GM21447 (cell line): Measurements from ENCODE around the gene GPR55.
A peak's percentile ranks its signal among the peaks of the same experiment; 100 is the strongest.

ENCODE experiments used
- ATAC-seq: cut with Tn5 transposase; IDR thresholded peaks from one replicate; pipeline ENCODE4 v1.9.1; 2021; ENCODE audit not compliant: unreplicated experiment

Gene GPR55

DNA sequence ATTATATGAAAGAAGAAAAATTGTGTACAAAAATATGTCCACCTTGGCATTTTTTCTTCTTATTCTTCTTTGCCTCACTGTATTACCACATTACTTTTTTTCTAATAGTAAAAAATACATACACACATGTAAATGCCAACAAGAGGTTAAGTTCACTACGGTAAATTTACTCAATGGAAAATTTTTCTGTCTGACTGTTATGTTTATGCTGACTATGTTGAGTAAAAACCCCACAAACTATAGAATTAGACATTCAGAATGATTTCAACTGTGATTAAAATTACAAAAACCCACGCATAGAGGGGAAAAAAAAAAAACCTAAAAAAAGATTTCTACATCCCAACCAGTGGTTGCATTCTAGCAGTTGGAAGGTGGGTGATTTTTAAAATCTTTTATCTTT lies 5.4 kb downstream of the GPR55 start:
- ATAC-seq = no peak

- no peak for ATAC-seq
These were observed 5.8 kb downstream of the GPR55 start for GRCh38 chr2:230919240-230919639.

- no peak for ATAC-seq
These were observed 8.8 kb downstream of the GPR55 start for GRCh38 chr2:230916218-230916617.

DNA sequence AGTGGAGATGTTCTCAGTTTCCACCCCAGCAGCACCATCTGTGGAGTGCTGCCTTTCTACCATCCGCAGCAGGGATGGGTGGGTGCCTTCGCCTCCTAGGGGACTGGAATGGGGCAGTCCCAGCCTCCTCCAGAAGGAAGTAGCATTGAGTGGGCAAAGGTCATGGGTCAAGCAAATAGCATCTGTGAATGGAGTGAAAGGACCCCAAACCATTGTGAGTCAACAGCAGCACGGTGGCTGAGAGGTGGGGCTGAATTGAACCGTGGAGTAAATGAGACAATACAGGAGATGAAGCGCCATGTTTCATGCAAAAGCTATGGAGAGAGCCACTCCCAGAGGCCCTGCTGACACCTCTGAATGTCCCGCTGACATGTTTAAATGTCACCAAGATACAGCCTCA lies 9.7 kb downstream of the GPR55 start:
- no peak for ATAC-seq

DNA sequence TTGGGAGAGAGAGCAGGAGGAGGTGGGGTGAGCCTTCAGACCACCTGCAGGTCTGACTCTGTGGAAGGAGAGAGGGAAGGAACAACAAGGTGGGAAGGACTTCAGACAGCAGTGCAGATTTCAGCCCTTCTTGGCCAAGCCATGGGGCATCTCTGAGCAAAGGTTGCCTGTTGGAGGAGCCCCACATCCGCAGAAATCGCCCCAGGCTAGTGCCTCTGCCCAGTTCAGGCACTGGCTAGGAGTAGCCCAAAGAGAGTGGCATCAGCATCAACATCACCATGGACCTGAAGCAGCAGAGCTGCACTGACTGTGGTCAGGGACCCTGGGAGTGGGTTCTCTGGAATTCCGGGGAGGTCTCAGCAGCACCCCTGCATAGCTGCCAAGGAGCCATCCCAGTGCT lies 10.2 kb downstream of the GPR55 start:
- no peak for ATAC-seq

GRCh38 chr2:230913406-230914143 lies 11.5 kb downstream of the GPR55 start:
- ATAC-seq = peak; percentile 64

DNA sequence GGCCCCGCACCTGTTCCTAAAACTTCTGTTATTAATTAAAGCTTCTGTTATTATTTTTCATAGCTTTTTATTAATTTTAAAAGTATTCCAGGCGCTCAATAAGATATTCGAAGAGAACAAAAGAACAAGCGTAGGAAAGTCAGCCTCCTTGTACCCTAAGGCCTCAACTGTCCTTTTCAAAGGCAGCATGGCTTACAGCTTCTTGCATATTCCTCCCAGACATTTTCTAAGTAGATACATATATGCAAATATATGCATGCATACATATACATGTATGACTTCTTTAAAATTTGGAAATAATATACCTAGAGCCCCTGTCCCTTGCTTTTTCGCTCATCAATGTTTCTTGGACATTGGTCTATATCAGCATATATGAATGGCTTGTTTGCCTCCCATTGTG lies 12.3 kb downstream of the GPR55 start:
- no peak for ATAC-seq

- no peak for ATAC-seq
These were observed 13.0 kb downstream of the GPR55 start for GRCh38 chr2:230912046-230912445.

GRCh38 chr2:230910546-230911177 lies 14.4 kb downstream of the GPR55 start:
- ATAC-seq = no peak

- ATAC-seq = no peak
These were observed 15.0 kb downstream of the GPR55 start for GRCh38 chr2:230909841-230910545.

DNA sequence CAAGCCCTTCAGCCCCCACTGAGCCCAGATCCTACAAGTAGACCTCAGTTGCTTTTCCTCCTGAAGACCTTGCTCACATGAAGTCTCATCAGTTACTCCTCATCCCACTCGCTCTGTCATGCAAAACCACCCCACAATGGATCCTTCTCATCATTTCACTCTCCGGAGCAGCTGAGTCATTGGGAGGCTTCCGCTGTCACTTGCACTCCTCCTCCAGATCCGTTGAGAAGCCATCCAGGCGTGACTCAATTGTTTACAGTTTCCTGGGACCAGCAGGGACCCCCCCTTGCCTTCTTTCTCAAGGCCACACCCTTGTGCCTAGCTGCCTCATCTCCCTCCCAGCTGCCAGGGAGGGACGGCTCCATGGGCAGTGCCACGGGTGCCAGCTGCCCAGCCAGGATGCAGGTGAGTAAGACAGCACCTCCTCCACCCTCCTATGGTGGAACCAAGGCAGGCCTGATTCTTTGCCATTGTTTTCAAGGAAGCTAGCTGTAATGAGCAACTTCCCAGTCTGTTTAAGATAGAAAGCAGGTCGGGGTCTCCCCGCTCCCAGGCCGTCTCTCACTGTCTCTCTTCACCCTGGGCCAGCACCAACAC lies 16.3 kb downstream of the GPR55 start:
- no peak for ATAC-seq

DNA sequence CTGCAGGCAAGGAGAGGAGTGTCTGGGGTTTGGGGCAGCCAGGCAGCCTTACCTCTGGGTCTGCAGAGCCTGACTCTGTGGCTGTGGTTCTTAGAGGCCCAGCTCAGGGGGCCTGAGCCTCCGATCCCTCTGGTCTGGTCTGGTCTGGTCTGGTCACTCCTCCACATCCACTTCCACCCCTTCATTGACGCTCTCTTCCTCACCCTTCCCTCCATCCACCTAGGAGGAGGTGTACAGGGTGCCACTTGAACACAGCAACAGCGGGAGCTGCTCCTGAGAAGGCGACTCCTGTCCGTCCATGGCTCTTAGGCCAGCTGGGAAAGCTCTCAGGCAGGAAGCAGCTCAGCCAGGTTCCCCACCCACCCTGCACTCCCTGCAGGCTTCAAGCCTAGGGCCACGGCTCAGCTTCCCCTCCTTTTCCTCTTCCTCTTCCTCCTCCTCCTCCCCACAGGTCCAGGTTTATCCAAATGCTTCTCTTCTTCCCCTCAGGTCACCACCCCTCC lies 16.9 kb downstream of the GPR55 start:
- ATAC-seq = no peak

GRCh38 chr2:230907361-230908091 lies 17.5 kb downstream of the GPR55 start:
- no peak for ATAC-seq

DNA sequence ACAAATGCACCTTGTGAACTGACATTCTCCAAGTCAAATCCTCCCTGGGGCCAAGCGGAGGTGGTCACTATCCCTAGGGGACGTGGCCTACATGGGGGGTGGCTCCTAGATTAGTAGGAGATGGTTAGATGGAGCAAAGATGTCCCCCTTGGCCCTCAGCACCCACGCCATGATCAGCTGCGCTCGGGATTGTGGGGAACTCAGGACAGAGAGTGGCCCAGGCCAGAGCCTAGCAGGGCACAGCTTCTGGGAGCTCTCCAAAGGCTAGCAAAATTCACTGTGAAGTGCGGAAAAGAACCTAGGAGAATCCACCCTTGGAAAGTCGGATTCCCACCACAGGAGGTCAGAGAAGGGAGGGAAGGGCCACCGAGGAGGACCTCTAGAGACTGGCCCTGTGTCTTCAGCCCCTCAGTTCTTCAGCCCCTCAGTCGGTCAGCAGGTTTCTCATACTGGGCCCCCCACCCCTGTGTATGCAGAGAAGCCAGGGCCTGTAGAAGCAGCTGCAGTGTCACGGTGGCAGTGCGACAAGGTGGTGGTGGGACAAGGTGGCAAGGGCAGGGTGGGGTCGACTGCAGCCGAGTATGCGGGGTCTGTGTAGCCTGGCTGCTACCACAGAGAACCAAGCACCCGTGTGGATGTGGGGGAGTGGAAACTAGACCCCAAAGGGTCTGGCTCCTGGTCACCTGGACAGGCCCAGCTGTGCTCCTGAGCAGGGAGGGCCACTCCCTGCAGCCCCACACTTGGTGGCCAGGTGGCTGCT lies 18.4 kb downstream of the GPR55 start:
- ATAC-seq = no peak

GRCh38 chr2:230905448-230906421 lies 19.3 kb downstream of the GPR55 start:
- no peak for ATAC-seq

DNA sequence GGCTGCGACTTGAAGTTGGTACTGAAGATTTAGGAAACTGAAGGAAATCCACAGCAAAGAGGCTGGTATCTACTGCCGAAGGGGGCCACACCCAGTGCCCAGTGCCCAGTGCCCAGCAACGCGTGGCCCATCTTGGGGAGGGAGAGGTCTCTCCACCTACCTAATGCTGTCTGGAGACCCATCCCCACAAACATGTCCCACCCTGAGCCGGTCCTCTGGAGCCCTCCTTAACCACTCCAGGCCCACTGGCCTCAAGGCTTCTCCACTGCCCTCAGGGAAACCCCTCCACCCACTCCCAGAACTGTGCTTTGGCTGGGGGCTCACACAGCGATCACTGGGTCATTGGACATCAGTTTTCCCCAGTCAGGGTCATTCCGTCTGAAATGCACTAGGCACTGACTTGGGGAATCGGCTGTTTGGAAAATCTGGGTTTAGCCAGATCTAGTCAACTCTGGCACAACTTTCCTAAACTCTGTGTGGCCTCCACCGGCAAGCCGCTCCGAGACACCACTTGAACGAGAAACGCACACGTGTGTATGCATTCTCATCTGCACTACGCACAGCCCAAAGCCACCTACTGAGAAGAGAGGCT lies 20.1 kb downstream of the GPR55 start:
- ATAC-seq = no peak

GRCh38 chr2:230903231-230904150 lies 21.6 kb downstream of the GPR55 start:
- no peak for ATAC-seq
